Calu3 (cell line): Measurements from ENCODE around the gene RYR1. TPM values are rescaled to one million over a fixed set of nuclear protein-coding genes. Genes with fewer than 3 reads are reported as not detected.
"Not testable (repeated sequence)": the region's sequence is repeated elsewhere in the genome, so short reads cannot be mapped to it uniquely, and the experiment has no call there.

ENCODE experiments used
- BruUV-seq: library from RNA; stranded (reverse); fragments of 400-500 nt; replicated peaks from 2 replicates; lab custom pipeline; 2021; lab: Mats Ljungman, UMichigan
- CTCF ChIA-PET: fragments of 300-600 bp; sonication (Branson Sonifier 250); formaldehyde crosslinking; loops from one replicate; lab custom pipeline; 2022; ENCODE audit warnings: antibody characterized with exemption; lab: Charles Lee
- DNase-seq: peaks from one replicate; pipeline ENCODE4 v3.0.0; 2022
- H3K27ac Mint-ChIP-seq: one replicate; pipeline ENCODE4 v1.8.0; 2022; ENCODE audit warnings: mixed read lengths; ENCODE audit not compliant: unreplicated experiment
- H3K27me3 Mint-ChIP-seq: one replicate; pipeline ENCODE4 v1.8.0; 2022; ENCODE audit warnings: mixed read lengths; ENCODE audit not compliant: unreplicated experiment
- H3K36me3 Mint-ChIP-seq: one replicate; pipeline ENCODE4 v1.8.0; 2022; ENCODE audit warnings: mild to moderate bottlenecking, moderate library complexity, mixed read lengths; ENCODE audit not compliant: insufficient read depth, unreplicated experiment
- H3K4me1 Mint-ChIP-seq: one replicate; pipeline ENCODE4 v1.8.0; 2022; ENCODE audit warnings: mild to moderate bottlenecking, low read depth, mixed read lengths; ENCODE audit not compliant: unreplicated experiment
- H3K4me3 Mint-ChIP-seq: one replicate; pipeline ENCODE4 v1.8.0; 2022; ENCODE audit warnings: mild to moderate bottlenecking, low read depth, moderate library complexity, mixed read lengths; ENCODE audit not compliant: unreplicated experiment
- H3K9me3 Mint-ChIP-seq: one replicate; pipeline ENCODE4 v1.8.0; 2022; ENCODE audit warnings: low read depth, mixed read lengths; ENCODE audit not compliant: unreplicated experiment
- intact Hi-C: fragments of 100-400 bp; cut with micrococcal nuclease; formaldehyde crosslinking; loops from one replicate; pipeline ENCODE4 v1.10.0; 2022; ENCODE audit not compliant: unreplicated experiment
- total RNA-seq: library from RNA; stranded (reverse); gene quantifications from 2 replicates; pipeline ENCODE4 v1.2.3, GENCODE V29; 2022
- TF ChIP-seq, protein P1 (sequence below): fragments of 200-600 bp; IDR thresholded peaks from one replicate; pipeline ENCODE4 v1.8.0; 2022; ENCODE audit warnings: antibody characterized with exemption; ENCODE audit not compliant: unreplicated experiment

Gene RYR1
- total RNA-seq, 1 experiment from 2014 or later = 1.4 TPM

DNA sequence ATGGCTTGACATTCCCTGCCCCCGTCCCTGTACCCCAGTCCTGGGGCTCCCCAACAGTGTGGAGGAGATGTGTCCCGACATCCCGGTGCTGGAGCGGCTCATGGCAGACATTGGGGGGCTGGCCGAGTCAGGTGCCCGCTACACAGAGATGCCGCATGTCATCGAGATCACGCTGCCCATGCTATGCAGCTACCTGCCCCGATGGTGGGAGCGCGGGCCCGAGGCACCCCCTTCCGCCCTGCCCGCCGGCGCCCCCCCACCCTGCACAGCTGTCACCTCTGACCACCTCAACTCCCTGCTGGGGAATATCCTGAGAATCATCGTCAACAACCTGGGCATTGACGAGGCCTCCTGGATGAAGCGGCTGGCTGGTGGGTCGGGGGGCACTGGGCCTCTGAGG, 83.8 kb downstream of the RYR1 start:
- CTCF ChIA-PET = interaction anchor here (1.0 kb wide), 1 partner anchor 117 kb away, joined by 7 read pairs; no protein-coding TSS in a partner anchor
- Mint-ChIP-seq H3K4me1 (no peaks in the 10 kb centered on the region), H3K36me3 (peaks cover 3% of the 10 kb centered on the region), H3K9me3 (no peaks in the 10 kb centered on the region), H3K27me3 (peaks cover 12% of the 10 kb centered on the region), H3K27ac (no peak overlapping the region), H3K4me3 (no peak overlapping the region)
- no TSS peak for BruUV-seq
- TF ChIP-seq, protein P1, sequence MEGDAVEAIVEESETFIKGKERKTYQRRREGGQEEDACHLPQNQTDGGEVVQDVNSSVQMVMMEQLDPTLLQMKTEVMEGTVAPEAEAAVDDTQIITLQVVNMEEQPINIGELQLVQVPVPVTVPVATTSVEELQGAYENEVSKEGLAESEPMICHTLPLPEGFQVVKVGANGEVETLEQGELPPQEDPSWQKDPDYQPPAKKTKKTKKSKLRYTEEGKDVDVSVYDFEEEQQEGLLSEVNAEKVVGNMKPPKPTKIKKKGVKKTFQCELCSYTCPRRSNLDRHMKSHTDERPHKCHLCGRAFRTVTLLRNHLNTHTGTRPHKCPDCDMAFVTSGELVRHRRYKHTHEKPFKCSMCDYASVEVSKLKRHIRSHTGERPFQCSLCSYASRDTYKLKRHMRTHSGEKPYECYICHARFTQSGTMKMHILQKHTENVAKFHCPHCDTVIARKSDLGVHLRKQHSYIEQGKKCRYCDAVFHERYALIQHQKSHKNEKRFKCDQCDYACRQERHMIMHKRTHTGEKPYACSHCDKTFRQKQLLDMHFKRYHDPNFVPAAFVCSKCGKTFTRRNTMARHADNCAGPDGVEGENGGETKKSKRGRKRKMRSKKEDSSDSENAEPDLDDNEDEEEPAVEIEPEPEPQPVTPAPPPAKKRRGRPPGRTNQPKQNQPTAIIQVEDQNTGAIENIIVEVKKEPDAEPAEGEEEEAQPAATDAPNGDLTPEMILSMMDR = no peak
- intact Hi-C loops = no loop called here
- DNase-seq = no peak

GRCh38 chr19:38517980-38518379, 84.5 kb downstream of the RYR1 start:
- not testable (repeated sequence) for H3K27ac Mint-ChIP-seq

GRCh38 chr19:38519168-38519567, 85.7 kb downstream of the RYR1 start:
- DNase-seq = no peak
- peaks cover 3% of the 10 kb centered on the region for H3K36me3 Mint-ChIP-seq
- BruUV-seq = no TSS peak
- TF ChIP-seq, protein P1 = no peak
- CTCF ChIA-PET = no interaction called here
- H3K4me3 Mint-ChIP-seq = no peak overlapping the region
- H3K27ac Mint-ChIP-seq = no peak overlapping the region
- intact Hi-C loops = no loop called here
- H3K27me3 Mint-ChIP-seq = peaks cover 25% of the 10 kb centered on the region
- H3K4me1 Mint-ChIP-seq = no peaks in the 10 kb centered on the region
- no peaks in the 10 kb centered on the region for H3K9me3 Mint-ChIP-seq

More at GRCh38 chr19:38517980-38518379, 84.5 kb downstream of the RYR1 start:
- H3K36me3 Mint-ChIP-seq, H3K9me3 Mint-ChIP-seq, H3K4me3 Mint-ChIP-seq, BruUV-seq, H3K4me1 Mint-ChIP-seq, DNase-seq, intact Hi-C loops: not testable (repeated sequence)
- peaks cover 13% of the 10 kb centered on the region for H3K27me3 Mint-ChIP-seq
- CTCF ChIA-PET = interaction anchor here (0.6 kb wide), 1 partner anchor 8 kb away, joined by 7 read pairs; no protein-coding TSS in a partner anchor

GRCh38 chr19:38519988-38520387, 86.5 kb downstream of the RYR1 start:
- H3K4me3 Mint-ChIP-seq = no peak overlapping the region
- no peaks in the 10 kb centered on the region for H3K4me1 Mint-ChIP-seq
- no peak overlapping the region for H3K27ac Mint-ChIP-seq
- H3K36me3 Mint-ChIP-seq = peaks cover 3% of the 10 kb centered on the region
- peaks cover 33% of the 10 kb centered on the region for H3K27me3 Mint-ChIP-seq
- DNase-seq = no peak
- H3K9me3 Mint-ChIP-seq = no peaks in the 10 kb centered on the region
- TF ChIP-seq, protein P1 = no peak
- intact Hi-C loops = no loop called here
- no TSS peak for BruUV-seq
- CTCF ChIA-PET = interaction anchor here (0.7 to 0.8 kb wide), 2 partner anchors 98 to 381 kb away, joined by 3 read pairs; no protein-coding TSS in a partner anchor

DNA sequence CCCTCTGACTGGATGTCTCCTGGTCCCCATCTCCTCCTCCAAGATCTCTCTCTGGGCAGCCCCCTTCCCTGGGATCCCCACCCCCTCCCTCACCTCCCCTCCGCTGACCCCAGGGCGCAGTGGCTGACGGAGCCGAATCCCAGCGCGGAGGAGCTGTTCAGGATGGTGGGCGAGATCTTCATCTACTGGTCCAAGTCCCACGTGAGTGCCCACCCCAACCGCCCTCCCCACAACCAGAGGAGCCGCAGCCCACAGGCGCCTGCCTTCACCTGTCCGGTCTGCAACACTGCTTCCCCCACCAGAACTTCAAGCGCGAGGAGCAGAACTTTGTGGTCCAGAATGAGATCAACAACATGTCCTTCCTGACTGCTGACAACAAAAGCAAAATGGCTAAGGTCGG, 89.4 kb downstream of the RYR1 start:
- Mint-ChIP-seq H3K27ac (no peak overlapping the region), H3K9me3 (no peaks in the 10 kb centered on the region), H3K4me1 (no peaks in the 10 kb centered on the region), H3K4me3 (no peak overlapping the region), H3K27me3 (peaks cover 42% of the 10 kb centered on the region), H3K36me3 (peaks cover 3% of the 10 kb centered on the region)
- no peak for DNase-seq
- intact Hi-C loops = no loop called here
- CTCF ChIA-PET = interaction anchor here (0.5 kb wide), 1 partner anchor 19 kb away, joined by 3 read pairs; no protein-coding TSS in a partner anchor
- no TSS peak for BruUV-seq
- TF ChIP-seq, protein P1 = no peak
